Measurements from ENCODE around the gene TNRC6A. TPM values are rescaled to one million over a fixed set of nuclear protein-coding genes. Genes with fewer than 3 reads are reported as not detected.
A peak's percentile ranks its signal among the peaks of the same experiment; 100 is the strongest.

TNRC6A gene
- total RNA-seq, 1 donor from 2014 or later, result 34.3 TPM

DNA sequence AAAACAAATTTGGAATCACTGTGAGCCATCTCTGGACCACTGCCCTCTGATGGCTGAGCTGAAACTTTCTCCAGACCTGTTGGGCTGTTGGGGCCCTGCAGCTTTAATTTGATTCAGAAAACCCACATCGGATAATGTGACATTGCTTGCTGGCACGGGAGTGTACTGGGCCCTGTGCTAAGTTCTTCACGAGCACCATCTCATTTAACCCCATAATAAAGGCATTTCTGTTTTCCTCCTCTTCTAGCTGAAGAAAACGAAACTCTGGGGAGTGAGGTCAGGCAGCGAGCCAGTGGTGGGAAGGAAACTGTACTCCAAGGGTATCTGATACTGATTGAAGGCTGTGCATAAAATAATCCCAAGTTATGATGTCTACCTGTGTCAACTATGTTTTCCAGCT, 34.5 kb upstream of the TNRC6A start:
- intact Hi-C loops (cut with micrococcal nuclease), result no loop called here
- Histone ChIP-seq H3K4me1 (no peaks in the 10 kb centered on the region), H3K36me3 (no peaks in the 10 kb centered on the region), H3K27ac (replicated peaks) (no peak overlapping the region), H3K4me3 (no peak overlapping the region), H3K27me3 (ENCODE audit: low read depth) (no peaks in the 10 kb centered on the region), H3K9me3 (replicated peaks) (peaks cover 10% of the 10 kb centered on the region)
- no peak for DNase-seq
- TF ChIP-seq, protein P1, sequence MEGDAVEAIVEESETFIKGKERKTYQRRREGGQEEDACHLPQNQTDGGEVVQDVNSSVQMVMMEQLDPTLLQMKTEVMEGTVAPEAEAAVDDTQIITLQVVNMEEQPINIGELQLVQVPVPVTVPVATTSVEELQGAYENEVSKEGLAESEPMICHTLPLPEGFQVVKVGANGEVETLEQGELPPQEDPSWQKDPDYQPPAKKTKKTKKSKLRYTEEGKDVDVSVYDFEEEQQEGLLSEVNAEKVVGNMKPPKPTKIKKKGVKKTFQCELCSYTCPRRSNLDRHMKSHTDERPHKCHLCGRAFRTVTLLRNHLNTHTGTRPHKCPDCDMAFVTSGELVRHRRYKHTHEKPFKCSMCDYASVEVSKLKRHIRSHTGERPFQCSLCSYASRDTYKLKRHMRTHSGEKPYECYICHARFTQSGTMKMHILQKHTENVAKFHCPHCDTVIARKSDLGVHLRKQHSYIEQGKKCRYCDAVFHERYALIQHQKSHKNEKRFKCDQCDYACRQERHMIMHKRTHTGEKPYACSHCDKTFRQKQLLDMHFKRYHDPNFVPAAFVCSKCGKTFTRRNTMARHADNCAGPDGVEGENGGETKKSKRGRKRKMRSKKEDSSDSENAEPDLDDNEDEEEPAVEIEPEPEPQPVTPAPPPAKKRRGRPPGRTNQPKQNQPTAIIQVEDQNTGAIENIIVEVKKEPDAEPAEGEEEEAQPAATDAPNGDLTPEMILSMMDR (IDR thresholded peaks at IDR 0.05; ENCODE audit: borderline replicate concordance), result no peak

GRCh38 chr16:24696699-24697098, 32.8 kb upstream of the TNRC6A start:
- no peaks in the 10 kb centered on the region for H3K36me3 ChIP-seq
- H3K4me3 ChIP-seq, result no peak overlapping the region
- TF ChIP-seq, protein P1 (IDR thresholded peaks at IDR 0.05; ENCODE audit: borderline replicate concordance), result no peak
- H3K27me3 ChIP-seq (ENCODE audit: low read depth), result no peaks in the 10 kb centered on the region
- peaks cover 14% of the 10 kb centered on the region for H3K4me1 ChIP-seq
- DNase-seq, result no peak
- intact Hi-C loops (cut with micrococcal nuclease), result no loop called here
- H3K9me3 ChIP-seq (replicated peaks), result peaks cover 10% of the 10 kb centered on the region
- no peak overlapping the region for H3K27ac ChIP-seq (replicated peaks)

- TF ChIP-seq, protein P1 (IDR thresholded peaks at IDR 0.05; ENCODE audit: borderline replicate concordance), result no peak
- H3K4me1 ChIP-seq, result peaks cover 21% of the 10 kb centered on the region
- H3K9me3 ChIP-seq (replicated peaks), result peaks cover 10% of the 10 kb centered on the region
- no peaks in the 10 kb centered on the region for H3K27me3 ChIP-seq (ENCODE audit: low read depth)
- intact Hi-C loops (cut with micrococcal nuclease), result no loop called here
- no peak for DNase-seq
- H3K4me3 ChIP-seq, result no peak overlapping the region
- H3K27ac ChIP-seq (replicated peaks), result no peak overlapping the region
- no peaks in the 10 kb centered on the region for H3K36me3 ChIP-seq
These were observed 31.1 kb upstream of the TNRC6A start for GRCh38 chr16:24698308-24698707.

GRCh38 chr16:24699151-24699723, 30.2 kb upstream of the TNRC6A start:
- Histone ChIP-seq H3K4me1 (peaks cover 21% of the 10 kb centered on the region), H3K27ac (replicated peaks) (no peak overlapping the region), H3K36me3 (no peaks in the 10 kb centered on the region), H3K27me3 (ENCODE audit: low read depth) (no peaks in the 10 kb centered on the region), H3K9me3 (replicated peaks) (peaks cover 10% of the 10 kb centered on the region), H3K4me3 (no peak overlapping the region)
- no peak for DNase-seq
- intact Hi-C loops (cut with micrococcal nuclease), result no loop called here
- TF ChIP-seq, protein P1 (IDR thresholded peaks at IDR 0.05; ENCODE audit: borderline replicate concordance), result no peak

DNA sequence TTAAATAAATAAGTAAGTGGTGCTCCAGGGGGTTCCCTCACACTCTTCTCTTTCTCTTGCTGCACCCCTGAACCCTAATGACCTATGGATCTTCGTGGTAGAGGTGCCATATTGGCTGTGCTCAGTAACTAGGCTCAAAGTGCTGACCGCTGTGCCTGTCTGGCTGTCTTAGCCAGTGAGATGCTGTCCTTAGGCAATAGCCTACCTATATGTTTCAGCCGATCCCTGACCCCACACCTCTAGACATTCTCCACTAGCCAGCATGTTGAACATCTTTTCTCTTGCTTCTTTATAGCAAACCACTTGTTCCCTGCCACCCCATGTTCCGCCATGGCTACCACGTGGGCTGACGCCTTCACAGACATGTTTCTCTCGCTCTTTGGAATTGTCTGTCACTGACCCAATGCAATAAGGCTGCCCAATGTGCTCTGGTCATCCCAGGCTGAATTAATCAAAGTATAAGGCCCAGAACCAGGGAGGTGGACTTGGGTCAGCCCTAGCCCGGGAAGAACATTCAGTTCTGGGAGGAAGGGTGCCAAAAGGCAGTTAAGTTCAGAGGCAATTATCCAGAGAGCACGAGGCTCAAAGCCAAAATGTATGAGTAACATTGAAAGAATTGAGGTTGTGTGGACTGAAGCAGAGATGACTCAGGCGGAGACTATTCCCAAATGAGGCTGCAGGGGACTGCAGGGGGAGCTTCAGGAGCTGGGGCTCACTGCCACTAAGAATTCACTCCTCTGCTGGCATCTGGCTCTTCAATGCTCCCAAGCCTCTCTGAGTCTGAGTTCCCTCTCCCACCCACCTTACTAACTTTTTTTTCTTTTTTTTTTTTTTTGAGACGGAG, 28.7 kb upstream of the TNRC6A start:
- peaks cover 21% of the 10 kb centered on the region for H3K4me1 ChIP-seq
- H3K36me3 ChIP-seq, result no peaks in the 10 kb centered on the region
- intact Hi-C loops (cut with micrococcal nuclease), result no loop called here
- peaks cover 10% of the 10 kb centered on the region for H3K9me3 ChIP-seq (replicated peaks)
- H3K27me3 ChIP-seq (ENCODE audit: low read depth), result no peaks in the 10 kb centered on the region
- peak overlapping the region; percentile 82 for H3K27ac ChIP-seq (replicated peaks)
- no peak overlapping the region for H3K4me3 ChIP-seq
- peak; percentile 62 for DNase-seq
- TF ChIP-seq, protein P1 (IDR thresholded peaks at IDR 0.05; ENCODE audit: borderline replicate concordance), result peak; percentile 49
